Gastrocnemius medialis (tissue), 4 donors: Measurements from ENCODE around the gene CEP170B. TPM values are rescaled to one million over a fixed set of nuclear protein-coding genes. Genes with fewer than 3 reads are reported as not detected.

ENCODE experiments used
- ATAC-seq, 2 donors: fragments of 150-250 bp; one replicate each; pipeline ENCODE4 v1.9.1; 2016
- DNase-seq, 2 donors: peaks; one replicate each; pipeline ENCODE4 v3.0.0-alpha.2; 2019
- H3K27ac ChIP-seq, 4 donors: fragments of 200-600 bp; sonication (generic); 1 replicate in 1 of 4; 2 replicates in 3 of 4; pipeline ENCODE4 v1.5.1; 2016 to 2018; ENCODE audit warnings: mild to moderate bottlenecking in 2 of 4, moderate library complexity in 1 of 4
- H3K27me3 ChIP-seq, 3 donors: fragments of 200-600 bp; sonication (generic) in 2 of 3; 1 replicate in 1 of 3; 2 replicates in 2 of 3; pipeline versions ENCODE4 v1.5.1 to v1.6.0; 2016 to 2019; ENCODE audit warnings: mild to moderate bottlenecking in 1 of 3, moderate library complexity in 1 of 3
- H3K36me3 ChIP-seq, 2 donors: fragments of 200-600 bp; sonication (generic) in 1 of 2; one replicate each; pipeline ENCODE4 v1.5.1; 2017 to 2018
- H3K4me1 ChIP-seq, 2 donors: fragments of 200-600 bp; sonication (generic) in 1 of 2; one replicate each; pipeline ENCODE4 v1.5.1; 2016 to 2017; ENCODE audit warnings: mild to moderate bottlenecking in 2 of 2
- H3K4me3 ChIP-seq, 4 donors: fragments of 200-600 bp; sonication (generic) in 3 of 4; 1 replicate in 1 of 4; 2 replicates in 3 of 4; pipeline ENCODE4 v1.5.1; 2016 to 2019; ENCODE audit warnings: mild to moderate bottlenecking in 2 of 4
- H3K9me3 ChIP-seq, 3 donors: fragments of 200-600 bp; sonication (generic) in 2 of 3; 1 replicate in 1 of 3; 2 replicates in 2 of 3; pipeline ENCODE4 v1.5.1; 2016 to 2019
- POLR2A ChIP-seq, 2 donors: fragments of 450-650 bp; IDR thresholded peaks; one replicate each; pipeline ENCODE4 v1.6.1; 2017; ENCODE audit warnings: antibody characterized with exemption in 2 of 2, mild to moderate bottlenecking in 2 of 2, moderate library complexity in 2 of 2
- in situ Hi-C, 4 donors: fragments of 200-750 bp; cut with MboI; loops; one replicate each; pipeline versions ENCODE4 v1.15.0 to v1.8.0; 2017; ENCODE audit warnings: low sequenced_read_pairs in 4 of 4
- intact Hi-C: fragments of 100-400 bp; cut with DNase I; formaldehyde crosslinking; loops from one replicate; pipeline ENCODE4 v1.15.1; 2023; ENCODE audit warnings: low total_unique reads
- total RNA-seq, 4 donors: library from RNA; depleted of rRNA; stranded (reverse); fragments of >200 nt; gene quantifications; one replicate each; pipeline versions ENCODE4 v1.1.0 to v1.2.3, GENCODE V29; 2016
- TF ChIP-seq, protein P1 (sequence below), 5 experiments: fragments of 450-650 bp in 3 of 5; fragments of 200-600 bp in 2 of 5; sonication (generic) in 2 of 5; IDR thresholded peaks in 4 of 5; conservative IDR thresholded peaks in 1 of 5; 1 replicate in 4 of 5; 2 replicates in 1 of 5; pipeline ENCODE4 v1.5.1; 2016 to 2019; ENCODE audit warnings: antibody characterized with exemption in 5 of 5, mild to moderate bottlenecking in 3 of 5, moderate library complexity in 3 of 5

CEP170B gene
- total RNA-seq, 4 donors from 2014 or later: 4.5 to 13.0 (median 7.1) TPM

DNA sequence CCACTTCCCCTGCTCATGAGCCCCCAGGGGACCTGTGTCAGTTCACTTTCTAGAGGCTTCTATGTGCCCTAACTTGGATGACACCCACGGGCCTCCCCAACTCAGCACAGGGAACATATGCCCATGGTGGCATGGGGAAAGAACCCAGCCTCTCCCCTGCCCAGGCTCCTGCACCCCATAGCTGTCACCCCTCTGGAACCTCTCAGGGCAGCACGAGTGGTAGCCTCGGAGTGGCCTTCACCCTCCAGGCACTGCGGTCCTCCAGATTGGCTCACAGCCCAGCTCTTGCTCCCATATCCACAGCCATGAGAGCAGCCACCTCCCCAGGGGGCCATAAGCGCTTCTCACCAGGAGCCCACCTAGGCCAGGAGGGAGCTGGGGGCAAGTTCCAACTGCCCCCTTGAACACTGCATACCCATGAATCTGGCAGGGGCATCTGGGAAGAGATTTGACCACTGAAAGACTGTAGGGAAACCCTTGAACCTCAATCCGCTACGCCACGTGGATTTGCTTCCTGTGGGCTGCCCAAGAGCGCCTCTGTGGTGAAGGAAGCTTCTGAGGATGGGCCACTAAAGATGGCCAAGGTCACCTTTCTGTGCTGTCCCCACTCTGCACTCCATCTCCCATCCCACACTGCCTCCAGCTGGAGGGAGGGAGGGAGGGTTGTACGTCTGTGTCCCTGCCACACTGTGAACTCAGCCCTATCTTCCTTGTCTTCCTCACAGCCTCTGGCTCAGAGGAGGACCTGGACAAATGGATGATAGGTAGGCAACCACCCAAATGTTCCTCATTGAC lies 71.5 kb downstream of the CEP170B start:
- H3K27me3 ChIP-seq: peaks cover 0 to 28% (median 4%) of the 10 kb centered on the region in 3 donors
- H3K4me3 ChIP-seq: no peak overlapping the region
- H3K36me3 ChIP-seq: no peaks in the 10 kb centered on the region
- H3K27ac ChIP-seq: no peak overlapping the region
- peaks cover 0 to 7% of the 10 kb centered on the region in 2 donors for H3K4me1 ChIP-seq
- DNase-seq (no peak), ATAC-seq (no peak)
- in situ Hi-C loops: no loop called here
- TF ChIP-seq POLR2A (IDR thresholded peaks at IDR 0.05): no peak
- TF ChIP-seq, protein P1, sequence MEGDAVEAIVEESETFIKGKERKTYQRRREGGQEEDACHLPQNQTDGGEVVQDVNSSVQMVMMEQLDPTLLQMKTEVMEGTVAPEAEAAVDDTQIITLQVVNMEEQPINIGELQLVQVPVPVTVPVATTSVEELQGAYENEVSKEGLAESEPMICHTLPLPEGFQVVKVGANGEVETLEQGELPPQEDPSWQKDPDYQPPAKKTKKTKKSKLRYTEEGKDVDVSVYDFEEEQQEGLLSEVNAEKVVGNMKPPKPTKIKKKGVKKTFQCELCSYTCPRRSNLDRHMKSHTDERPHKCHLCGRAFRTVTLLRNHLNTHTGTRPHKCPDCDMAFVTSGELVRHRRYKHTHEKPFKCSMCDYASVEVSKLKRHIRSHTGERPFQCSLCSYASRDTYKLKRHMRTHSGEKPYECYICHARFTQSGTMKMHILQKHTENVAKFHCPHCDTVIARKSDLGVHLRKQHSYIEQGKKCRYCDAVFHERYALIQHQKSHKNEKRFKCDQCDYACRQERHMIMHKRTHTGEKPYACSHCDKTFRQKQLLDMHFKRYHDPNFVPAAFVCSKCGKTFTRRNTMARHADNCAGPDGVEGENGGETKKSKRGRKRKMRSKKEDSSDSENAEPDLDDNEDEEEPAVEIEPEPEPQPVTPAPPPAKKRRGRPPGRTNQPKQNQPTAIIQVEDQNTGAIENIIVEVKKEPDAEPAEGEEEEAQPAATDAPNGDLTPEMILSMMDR (IDR thresholded peaks at IDR 0.05 in 4 of 5, conservative IDR thresholded peaks at IDR 0.05 in 1 of 5): no peak
- intact Hi-C loops: no loop called here
- no peaks in the 10 kb centered on the region for H3K9me3 ChIP-seq

GRCh38 chr14:104937161-104937560 lies 72.1 kb downstream of the CEP170B start:
- no peak for DNase-seq
- in situ Hi-C loops (no loop called here), intact Hi-C loops (no loop called here)
- Histone ChIP-seq H3K4me1 (peaks cover 0 to 7% of the 10 kb centered on the region in 2 donors), H3K9me3 (no peaks in the 10 kb centered on the region), H3K4me3 (no peak overlapping the region), H3K36me3 (no peaks in the 10 kb centered on the region), H3K27ac (no peak overlapping the region), H3K27me3 (peaks cover 0 to 22% (median 4%) of the 10 kb centered on the region in 3 donors)
- TF ChIP-seq, protein P1 (IDR thresholded peaks at IDR 0.05 in 4 of 5, conservative IDR thresholded peaks at IDR 0.05 in 1 of 5): no peak
- no peak for TF ChIP-seq POLR2A (IDR thresholded peaks at IDR 0.05)
- ATAC-seq: no peak

DNA sequence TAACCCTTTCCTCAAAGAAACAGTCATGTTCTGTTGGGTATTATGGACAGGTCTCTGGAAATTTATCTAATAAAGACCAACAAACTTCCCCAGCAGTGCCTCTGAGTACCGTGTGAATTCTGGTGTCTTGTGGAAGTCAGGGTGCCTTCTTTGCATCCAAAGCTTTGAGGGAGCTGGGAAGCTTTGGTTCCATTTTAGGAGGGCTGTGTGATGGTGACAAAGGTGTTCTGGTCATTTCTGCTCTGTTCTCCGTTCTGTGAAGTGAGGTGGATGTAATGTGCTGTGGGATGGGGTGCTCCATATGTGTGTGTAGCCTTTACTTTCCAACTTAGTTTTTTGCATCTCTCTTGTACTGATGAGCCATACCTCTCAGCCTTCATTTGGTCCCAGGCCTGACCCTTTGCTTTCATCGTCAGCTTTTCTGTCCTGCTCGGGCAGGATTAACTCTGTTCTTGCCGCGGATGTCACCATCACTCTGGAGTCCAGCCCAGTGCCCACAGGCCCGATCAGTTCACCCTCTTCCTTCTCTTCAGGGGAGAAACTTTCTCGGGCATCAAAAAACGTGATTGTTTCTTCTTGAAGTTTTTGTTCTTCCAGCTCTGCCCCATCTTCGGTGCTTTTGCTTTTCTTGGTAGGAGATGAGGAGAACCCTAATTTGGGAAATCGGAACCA lies 72.8 kb downstream of the CEP170B start:
- Histone ChIP-seq H3K27ac (no peak overlapping the region), H3K9me3 (no peaks in the 10 kb centered on the region), H3K4me1 (peaks cover 0 to 2% of the 10 kb centered on the region in 2 donors), H3K27me3 (peaks cover 0 to 15% (median 3%) of the 10 kb centered on the region in 3 donors), H3K4me3 (no peak overlapping the region), H3K36me3 (no peaks in the 10 kb centered on the region)
- intact Hi-C loops (no loop called here), in situ Hi-C loops (no loop called here)
- ATAC-seq (no peak), DNase-seq (no peak)
- TF ChIP-seq, protein P1 (IDR thresholded peaks at IDR 0.05 in 4 of 5, conservative IDR thresholded peaks at IDR 0.05 in 1 of 5): no peak
- TF ChIP-seq POLR2A (IDR thresholded peaks at IDR 0.05): no peak

DNA sequence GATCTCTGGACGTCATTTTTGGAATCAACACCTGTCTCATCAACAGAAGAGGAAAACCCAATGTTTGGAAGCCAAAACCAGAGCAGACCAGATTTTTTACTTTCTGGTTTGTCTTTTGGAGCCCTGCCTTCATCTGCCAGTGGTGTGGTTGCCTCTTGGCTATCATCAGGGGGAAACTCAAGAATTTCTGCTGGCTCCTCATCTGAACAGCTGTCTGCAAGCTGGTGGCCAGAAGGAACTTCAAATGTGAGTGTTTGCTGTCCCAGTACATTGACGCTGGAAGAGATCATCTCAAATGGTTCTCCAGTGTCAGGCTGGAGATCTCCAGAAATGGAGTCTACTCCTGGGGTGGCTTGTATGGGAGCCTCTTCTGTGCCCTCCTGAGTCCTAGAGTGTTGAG lies 73.4 kb downstream of the CEP170B start:
- H3K27ac ChIP-seq: no peak overlapping the region
- TF ChIP-seq, protein P1 (IDR thresholded peaks at IDR 0.05 in 4 of 5, conservative IDR thresholded peaks at IDR 0.05 in 1 of 5): no peak
- TF ChIP-seq POLR2A (IDR thresholded peaks at IDR 0.05): no peak
- DNase-seq (no peak), ATAC-seq (no peak)
- H3K36me3 ChIP-seq: no peaks in the 10 kb centered on the region
- no peak overlapping the region for H3K4me3 ChIP-seq
- peaks cover 0 to 15% (median 0%) of the 10 kb centered on the region in 3 donors for H3K27me3 ChIP-seq
- intact Hi-C loops (no loop called here), in situ Hi-C loops (no loop called here)
- H3K9me3 ChIP-seq: no peaks in the 10 kb centered on the region
- no peaks in the 10 kb centered on the region for H3K4me1 ChIP-seq
